ENCODE data around the gene IMMP2L. TPM values are rescaled to one million over a fixed set of nuclear protein-coding genes. Genes with fewer than 3 reads are reported as not detected.

Gene IMMP2L
- total and polyA plus RNA-seq, 2 of the 8 experiments (the other 6 are each of a cell fraction or from before 2014, with no cell fraction given), result 2.3 to 10.1 TPM

DNA sequence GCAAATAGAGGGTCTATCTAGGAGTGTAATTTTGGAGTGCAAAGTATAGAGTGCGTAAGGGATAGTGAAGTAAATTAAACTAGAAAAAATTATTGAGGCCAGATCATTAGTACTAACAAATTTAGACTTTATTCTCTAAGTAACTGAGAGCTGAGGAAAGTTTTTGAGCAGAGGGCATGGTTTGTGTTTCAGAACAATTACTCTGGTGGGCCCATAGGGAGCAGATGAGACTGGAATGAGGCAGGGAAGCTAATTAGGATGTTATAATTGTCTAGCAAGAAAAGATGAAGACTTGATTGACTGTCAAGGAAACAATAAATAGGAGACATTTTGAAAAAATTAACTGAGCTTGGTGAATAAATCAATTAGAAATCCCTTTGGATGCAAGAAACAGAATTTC is 37.8 kb upstream of the IMMP2L start (continued):
- no peak for TF ChIP-seq YY1 (IDR thresholded peaks at IDR 0.05; ENCODE audit: low read depth, low read length)

Data from H1 (cell line).